Measurements from ENCODE around the gene ZNF740. TPM values are rescaled to one million over a fixed set of nuclear protein-coding genes. Genes with fewer than 3 reads are reported as not detected.

Gene ZNF740
- total and polyA plus RNA-seq, 7 experiments from 2014 or later = 3.6 to 135 (median 45.6) TPM

DNA sequence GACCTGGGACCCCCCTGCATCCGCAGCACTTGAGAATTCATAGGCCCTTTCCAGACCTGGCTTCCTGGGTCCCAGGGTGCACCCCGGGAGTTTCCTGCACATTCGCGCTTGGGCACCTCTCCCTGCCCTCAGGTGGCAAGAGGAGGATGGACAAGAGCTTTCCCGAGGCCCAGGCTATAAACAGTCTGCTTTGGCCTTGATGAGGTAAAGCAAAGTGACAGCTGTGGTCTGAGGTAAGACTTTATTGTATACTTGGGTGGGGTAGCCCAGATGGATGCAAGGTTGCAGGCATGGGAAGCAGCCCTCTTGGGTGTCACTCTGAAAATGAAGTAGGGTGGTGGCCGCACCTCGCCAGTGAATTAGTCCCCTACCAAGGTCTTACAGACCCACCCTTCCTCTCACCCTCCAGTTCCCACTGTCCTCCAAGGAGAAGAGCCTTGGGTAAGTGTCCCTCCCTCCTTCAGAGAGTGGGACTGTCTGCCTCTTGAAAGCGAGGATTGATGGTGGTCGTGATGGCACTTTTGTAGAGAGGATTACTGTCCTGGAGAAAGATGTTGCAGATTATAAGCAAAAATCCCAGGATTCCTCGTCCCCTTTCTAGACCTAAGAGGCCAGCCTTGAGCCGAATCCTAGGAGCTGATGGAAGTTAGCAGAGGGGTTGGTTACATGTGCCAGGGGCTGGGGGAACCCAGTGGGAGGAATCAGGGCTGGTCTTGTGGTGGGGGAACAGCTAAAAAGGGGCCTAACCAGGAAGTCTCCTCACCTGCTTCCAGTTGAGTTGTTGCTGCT, 10.8 kb downstream of the ZNF740 start:
- Histone ChIP-seq H3K4me3 (ENCODE audit: low read length) (no peak overlapping the region), H3K27ac (ENCODE audit: low read depth, low read length) (no peak overlapping the region), H3K9me3 (ENCODE audit: control insufficient read depth in 2 of 3, low read length in 3 of 3) (no peaks in the 10 kb centered on the region), H3K4me1 (ENCODE audit: control insufficient read depth in 2 of 2, insufficient read depth in 2 of 2, low read length in 2 of 2) (peaks cover 0 to 10% of the 10 kb centered on the region in 2 donors), H3K27me3 (ENCODE audit: control insufficient read depth in 2 of 2, insufficient read depth in 2 of 2, low read length in 2 of 2) (no peaks in the 10 kb centered on the region), H3K36me3 (ENCODE audit: control insufficient read depth in 2 of 3, insufficient read depth in 3 of 3, low read length in 3 of 3) (peaks cover 32 to 95% (median 38%) of the 10 kb centered on the region in 3 experiments)
- Mint-ChIP-seq H3K4me3 (no peak overlapping the region), H3K27ac (peak overlapping the region in 5 of 9 donors; percentile 12 to 84 (median 32)), H3K36me3 (peaks cover 9 to 55% (median 26%) of the 10 kb centered on the region in 5 donors), H3K9me3 (no peaks in the 10 kb centered on the region), H3K4me1 (peaks cover 11 to 55% (median 27%) of the 10 kb centered on the region in 7 donors), H3K27me3 (no peaks in the 10 kb centered on the region)
- intact Hi-C loops (cut with micrococcal nuclease) = no loop called here
- no peak for DNase-seq
- CTCF ChIA-PET = interaction anchor here (5.5 kb wide), 1 partner anchor 33 kb away, joined by 41 read pairs; no protein-coding TSS in a partner anchor
- POLR2A ChIA-PET = interaction anchor here (0.5 to 12.2 kb wide), 7 partner anchors 8 to 120 kb away, joined by 3 to 217 read pairs (median 5); partner anchors contain the start of genes CSAD and ZNF740
- ATAC-seq = no peak

DNA sequence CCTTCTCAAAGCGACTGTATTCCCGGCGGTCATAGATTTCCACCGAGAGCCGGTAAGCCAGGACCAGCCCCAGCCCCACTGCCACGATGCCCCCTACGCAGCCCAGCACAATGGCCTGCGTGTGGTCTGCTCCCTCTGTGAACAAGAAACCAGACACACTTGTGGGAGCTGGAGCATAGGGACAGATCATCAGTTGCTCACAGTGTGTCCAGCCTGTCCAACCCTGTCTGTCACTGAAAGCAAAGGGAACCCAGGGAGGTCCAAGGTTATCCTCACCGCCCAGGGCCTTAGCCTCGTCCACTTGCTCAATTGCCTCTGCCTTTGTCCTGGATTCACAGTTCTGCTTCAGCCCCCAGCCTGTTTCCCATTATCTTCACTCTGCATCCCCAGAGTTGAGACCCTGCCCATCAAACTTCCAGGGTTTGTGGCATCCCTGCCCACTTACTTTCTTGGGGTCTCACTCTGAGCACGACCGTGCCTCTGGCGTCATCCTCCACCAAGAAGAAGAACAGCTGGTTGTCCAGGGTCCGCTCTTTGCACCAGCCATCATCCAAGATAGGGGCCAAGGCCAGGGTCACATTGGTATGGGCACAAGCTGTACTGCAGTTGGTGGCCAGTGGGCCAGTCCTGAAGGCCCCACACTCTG, 11.5 kb downstream of the ZNF740 start:
- no peaks in the 10 kb centered on the region for H3K27me3 ChIP-seq (ENCODE audit: control insufficient read depth in 2 of 2, insufficient read depth in 2 of 2, low read length in 2 of 2)
- no peak overlapping the region for H3K4me3 ChIP-seq (ENCODE audit: low read length)
- H3K27me3 Mint-ChIP-seq = no peaks in the 10 kb centered on the region
- H3K36me3 ChIP-seq (ENCODE audit: control insufficient read depth in 2 of 3, insufficient read depth in 3 of 3, low read length in 3 of 3) = peaks cover 36 to 95% (median 43%) of the 10 kb centered on the region in 3 experiments
- no peak overlapping the region for H3K4me3 Mint-ChIP-seq
- peaks cover 0 to 17% of the 10 kb centered on the region in 2 donors for H3K4me1 ChIP-seq (ENCODE audit: control insufficient read depth in 2 of 2, insufficient read depth in 2 of 2, low read length in 2 of 2)
- peaks cover 4 to 54% (median 23%) of the 10 kb centered on the region in 5 donors for H3K36me3 Mint-ChIP-seq
- H3K9me3 Mint-ChIP-seq = peaks cover 0 to 2% (median 0%) of the 10 kb centered on the region in 11 donors
- H3K4me1 Mint-ChIP-seq = peaks cover 17 to 60% (median 33%) of the 10 kb centered on the region in 7 donors
- H3K27ac Mint-ChIP-seq = peak overlapping the region in 2 of 9 donors; percentile 19 to 82
- CTCF ChIA-PET = interaction anchor here (0.5 to 5.5 kb wide), 4 partner anchors 9 to 125 kb away, joined by 3 to 41 read pairs (median 4); no protein-coding TSS in a partner anchor
- intact Hi-C loops (cut with micrococcal nuclease) = no loop called here
- DNase-seq (no peak), ATAC-seq (no peak)
- H3K9me3 ChIP-seq (ENCODE audit: control insufficient read depth in 2 of 3, low read length in 3 of 3) = no peaks in the 10 kb centered on the region
- POLR2A ChIA-PET = interaction anchor here (0.9 to 5.5 kb wide), 5 partner anchors 9 to 102 kb away, joined by 3 to 40 read pairs (median 5); partner anchors contain the start of genes CSAD and ZNF740
- H3K27ac ChIP-seq (ENCODE audit: low read depth, low read length) = no peak overlapping the region

DNA sequence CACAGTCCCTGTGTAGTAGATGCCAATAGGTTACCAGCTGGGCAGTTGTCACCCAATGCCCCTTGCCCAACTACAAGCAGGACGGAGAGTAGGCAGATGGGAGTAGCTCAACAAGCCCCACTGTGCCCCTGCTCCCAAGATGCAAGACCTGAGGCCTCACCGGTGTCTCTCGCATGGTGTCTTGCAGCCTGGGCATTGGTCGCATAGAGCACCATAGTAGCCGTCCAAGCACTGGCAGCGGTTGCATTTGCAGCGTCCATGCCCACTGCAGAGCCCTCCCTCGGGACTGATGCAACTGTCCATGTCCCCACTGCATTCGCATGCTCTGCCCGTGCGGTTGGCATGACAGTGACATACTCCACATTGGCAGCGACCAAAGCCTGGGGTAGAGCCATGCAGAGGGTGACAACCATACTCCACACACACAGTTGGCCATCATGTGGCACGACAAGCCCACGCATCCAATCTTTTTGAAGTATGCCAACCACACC, 12.1 kb downstream of the ZNF740 start:
- peaks cover 16 to 58% (median 33%) of the 10 kb centered on the region in 7 donors for H3K4me1 Mint-ChIP-seq
- peaks cover under 1 to 23% of the 10 kb centered on the region in 2 donors for H3K4me1 ChIP-seq (ENCODE audit: control insufficient read depth in 2 of 2, insufficient read depth in 2 of 2, low read length in 2 of 2)
- intact Hi-C loops (cut with micrococcal nuclease) = no loop called here
- ChIA-PET POLR2A (interaction anchor here (1.4 to 5.5 kb wide), 3 partner anchors 8 to 14 kb away, joined by 3 to 40 read pairs (median 8); partner anchors contain the start of genes CSAD and ZNF740), CTCF (interaction anchor here (1.4 to 5.5 kb wide), 3 partner anchors 10 to 126 kb away, joined by 3 to 41 read pairs (median 4); no protein-coding TSS in a partner anchor)
- peaks cover 40 to 95% (median 48%) of the 10 kb centered on the region in 3 experiments for H3K36me3 ChIP-seq (ENCODE audit: control insufficient read depth in 2 of 3, insufficient read depth in 3 of 3, low read length in 3 of 3)
- no peaks in the 10 kb centered on the region for H3K27me3 ChIP-seq (ENCODE audit: control insufficient read depth in 2 of 2, insufficient read depth in 2 of 2, low read length in 2 of 2)
- ATAC-seq (no peak), DNase-seq (no peak)
- no peak overlapping the region for H3K4me3 ChIP-seq (ENCODE audit: low read length)
- peaks cover 3 to 53% (median 18%) of the 10 kb centered on the region in 5 donors for H3K36me3 Mint-ChIP-seq
- H3K9me3 ChIP-seq (ENCODE audit: control insufficient read depth in 2 of 3, low read length in 3 of 3) = no peaks in the 10 kb centered on the region
- no peaks in the 10 kb centered on the region for H3K27me3 Mint-ChIP-seq
- H3K27ac Mint-ChIP-seq = peak overlapping the region in 3 of 9 donors; percentile 30 to 82 (median 79)
- H3K4me3 Mint-ChIP-seq = no peak overlapping the region
- peaks cover 0 to 2% (median 0%) of the 10 kb centered on the region in 11 donors for H3K9me3 Mint-ChIP-seq
- H3K27ac ChIP-seq (ENCODE audit: low read depth, low read length) = no peak overlapping the region

DNA sequence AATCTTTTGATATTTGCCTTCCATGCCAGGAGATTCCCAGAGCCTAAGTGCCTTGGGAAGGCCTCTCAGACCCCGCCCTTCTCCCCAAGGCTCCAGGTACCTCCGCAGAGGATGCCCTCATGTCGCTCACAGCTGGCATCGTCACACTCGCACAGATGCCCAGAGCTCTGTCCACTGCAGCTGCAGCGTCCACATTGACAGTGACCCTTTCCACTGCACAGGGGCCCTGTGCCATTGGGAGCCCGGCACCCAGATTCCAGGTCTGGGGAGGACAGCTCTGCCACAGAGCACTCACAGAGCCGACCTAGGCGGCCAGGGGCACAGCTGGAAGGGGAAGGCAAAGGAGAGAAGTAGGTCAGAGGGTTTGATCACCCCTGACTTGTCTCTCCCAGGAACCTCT, 12.5 kb downstream of the ZNF740 start:
- no peak overlapping the region for H3K27ac ChIP-seq (ENCODE audit: low read depth, low read length)
- H3K36me3 ChIP-seq (ENCODE audit: control insufficient read depth in 2 of 3, insufficient read depth in 3 of 3, low read length in 3 of 3) = peaks cover 40 to 90% (median 48%) of the 10 kb centered on the region in 3 experiments
- H3K27me3 Mint-ChIP-seq = no peaks in the 10 kb centered on the region
- POLR2A ChIA-PET = interaction anchor here (0.8 to 5.5 kb wide), 3 partner anchors 8 to 13 kb away, joined by 6 to 40 read pairs (median 8); partner anchors contain the start of genes CSAD, ITGB7 and ZNF740
- no peaks in the 10 kb centered on the region for H3K27me3 ChIP-seq (ENCODE audit: control insufficient read depth in 2 of 2, insufficient read depth in 2 of 2, low read length in 2 of 2)
- CTCF ChIA-PET = interaction anchor here (0.8 to 5.5 kb wide), 5 partner anchors 10 to 509 kb away, joined by 3 to 41 read pairs (median 3); a partner anchor contains a TSS
- no peak for DNase-seq
- H3K4me3 ChIP-seq (ENCODE audit: low read length) = no peak overlapping the region
- H3K9me3 ChIP-seq (ENCODE audit: control insufficient read depth in 2 of 3, low read length in 3 of 3) = no peaks in the 10 kb centered on the region
- H3K27ac Mint-ChIP-seq = peak overlapping the region in 6 of 9 donors; percentile 3 to 86 (median 70)
- H3K4me3 Mint-ChIP-seq = no peak overlapping the region
- H3K36me3 Mint-ChIP-seq = peaks cover 3 to 56% (median 17%) of the 10 kb centered on the region in 5 donors
- H3K4me1 Mint-ChIP-seq = peaks cover 19 to 60% (median 36%) of the 10 kb centered on the region in 7 donors
- ATAC-seq = no peak
- peaks cover 0 to 2% (median 0%) of the 10 kb centered on the region in 11 donors for H3K9me3 Mint-ChIP-seq
- peaks cover 5 to 27% of the 10 kb centered on the region in 2 donors for H3K4me1 ChIP-seq (ENCODE audit: control insufficient read depth in 2 of 2, insufficient read depth in 2 of 2, low read length in 2 of 2)
- intact Hi-C loops (cut with micrococcal nuclease) = no loop called here

DNA sequence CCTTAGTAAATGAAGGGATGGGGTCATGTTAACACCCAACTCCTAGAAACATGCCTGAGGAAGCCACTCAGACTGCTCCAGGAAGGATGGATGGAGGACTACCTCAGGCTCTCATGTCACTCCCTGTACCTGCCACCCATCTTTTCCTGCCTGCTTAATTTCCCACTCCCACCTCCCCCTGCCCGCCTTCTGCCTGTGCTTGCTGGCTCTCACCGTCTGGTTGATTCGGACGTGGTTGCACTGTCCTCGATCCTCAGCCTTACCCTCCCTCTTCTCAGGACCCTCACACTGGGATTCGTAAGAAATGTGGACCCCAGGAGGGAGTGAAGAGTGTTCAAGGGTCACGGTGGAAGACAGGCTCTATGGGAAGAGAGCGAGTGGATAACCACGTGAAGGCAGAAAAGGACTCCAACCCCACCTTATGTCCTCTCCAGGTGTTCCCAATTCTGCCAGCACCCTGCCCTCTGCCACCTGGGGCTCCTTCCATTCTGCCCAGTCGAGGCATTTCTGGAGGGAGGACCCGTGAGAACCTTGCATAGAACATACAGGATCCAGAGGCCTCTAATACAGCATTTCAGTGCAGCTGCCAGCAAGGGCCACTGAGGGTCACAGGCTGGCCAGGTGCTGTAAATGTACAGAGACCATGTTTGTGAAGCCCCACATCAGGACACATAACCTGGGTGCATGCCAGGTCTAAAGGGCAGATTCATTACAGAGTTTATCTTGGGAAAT, 13.6 kb downstream of the ZNF740 start:
- Histone ChIP-seq H3K4me1 (ENCODE audit: control insufficient read depth in 2 of 2, insufficient read depth in 2 of 2, low read length in 2 of 2) (peaks cover 16 to 39% of the 10 kb centered on the region in 2 donors), H3K27me3 (ENCODE audit: control insufficient read depth in 2 of 2, insufficient read depth in 2 of 2, low read length in 2 of 2) (no peaks in the 10 kb centered on the region), H3K27ac (ENCODE audit: low read depth, low read length) (peak overlapping the region; percentile 25), H3K36me3 (ENCODE audit: control insufficient read depth in 2 of 3, insufficient read depth in 3 of 3, low read length in 3 of 3) (peaks cover 34 to 79% (median 48%) of the 10 kb centered on the region in 3 experiments), H3K9me3 (ENCODE audit: control insufficient read depth in 2 of 3, low read length in 3 of 3) (no peaks in the 10 kb centered on the region), H3K4me3 (ENCODE audit: low read length) (no peak overlapping the region)
- DNase-seq (no peak), ATAC-seq (no peak)
- Mint-ChIP-seq H3K9me3 (peaks cover 0 to 2% (median 0%) of the 10 kb centered on the region in 11 donors), H3K27me3 (no peaks in the 10 kb centered on the region), H3K4me3 (no peak overlapping the region), H3K36me3 (peaks cover 3 to 61% (median 21%) of the 10 kb centered on the region in 5 donors), H3K4me1 (peaks cover 30 to 66% (median 44%) of the 10 kb centered on the region in 7 donors), H3K27ac (peak overlapping the region in 8 of 9 donors; percentile 56 to 87 (median 78))
- CTCF ChIA-PET = interaction anchor here (0.9 to 10.2 kb wide), 5 partner anchors 17 to 57 kb away, joined by 3 to 88 read pairs (median 7); partner anchors contain the start of gene ITGB7
- POLR2A ChIA-PET = interaction anchor here (0.8 to 10.4 kb wide), 6 partner anchors 9 to 77 kb away, joined by 3 to 217 read pairs (median 7); partner anchors contain the start of genes CSAD, ITGB7 and ZNF740
- intact Hi-C loops (cut with micrococcal nuclease) = no loop called here
